Measurements from ENCODE around the gene KISS1R. TPM values are rescaled to one million over a fixed set of nuclear protein-coding genes. Genes with fewer than 3 reads are reported as not detected.
A peak's percentile ranks its signal among the peaks of the same experiment; 100 is the strongest.

KISS1R gene
- total and polyA plus RNA-seq, 9 donors = 0.28 to 0.90 TPM; not detected in 7

- Histone ChIP-seq H3K36me3 (no peaks in the 10 kb centered on the region), H3K27me3 (no peaks in the 10 kb centered on the region), H3K4me3 (no peak overlapping the region), H3K9me3 (no peaks in the 10 kb centered on the region), H3K27ac (no peak overlapping the region), H3K4me1 (ENCODE audit: insufficient read depth) (no peaks in the 10 kb centered on the region)
- no peak for TF ChIP-seq POLR2A (IDR thresholded peaks at IDR 0.05)
- no peak for TF ChIP-seq EP300 (IDR thresholded peaks at IDR 0.05)
- TF ChIP-seq CTCF (IDR thresholded peaks at IDR 0.05) = no peak
- intact Hi-C loops (cut with DNase I) = loop anchor here in 1 of 4 donors (5.0 kb wide), 1 partner anchor 39 kb away; no protein-coding TSS in a partner anchor
- WGBS, 3 donors = 92 to 97% (median 94%) methylated on average over 7 of the region's 7 CpGs
- no peak for DNase-seq
Observed at GRCh38 chr19:906480-906879, 10.7 kb upstream of the KISS1R start.

- TF ChIP-seq EP300 (IDR thresholded peaks at IDR 0.05) (no peak), POLR2A (IDR thresholded peaks at IDR 0.05) (no peak), CTCF (IDR thresholded peaks at IDR 0.05) (no peak)
- intact Hi-C loops (cut with DNase I) = loop anchor here in 1 of 4 donors (5.0 kb wide), 1 partner anchor 40 kb away; no protein-coding TSS in a partner anchor
- no peak overlapping the region for H3K27ac ChIP-seq
Observed at GRCh38 chr19:907183-907853, 9.8 kb upstream of the KISS1R start.

GRCh38 chr19:911197-912033, 5.7 kb upstream of the KISS1R start:
- no peaks in the 10 kb centered on the region for H3K36me3 ChIP-seq
- H3K27ac ChIP-seq = peak overlapping the region in 1 of 2 donors; percentile 4
- DNase-seq = no peak
- intact Hi-C loops (cut with DNase I) = loop anchor here in 3 of 4 donors (10.0 kb wide), 2 partner anchors 117 to 137 kb away; partner anchors contain the start of gene PTBP1 (in 2 of the 3)
- 72 to 79% (median 78%) methylated on average over 51 to 54 of the region's 54 CpGs for WGBS, 3 donors
- no peaks in the 10 kb centered on the region for H3K27me3 ChIP-seq
- no peak overlapping the region for H3K4me3 ChIP-seq
- TF ChIP-seq CTCF (IDR thresholded peaks at IDR 0.05) (no peak), POLR2A (IDR thresholded peaks at IDR 0.05) (no peak), EP300 (IDR thresholded peaks at IDR 0.05) (no peak)
- no peaks in the 10 kb centered on the region for H3K9me3 ChIP-seq
- H3K4me1 ChIP-seq (ENCODE audit: insufficient read depth) = no peaks in the 10 kb centered on the region

More at GRCh38 chr19:907183-907853, 9.8 kb upstream of the KISS1R start:
- WGBS, 3 donors = 80 to 86% (median 80%) methylated on average over 13 to 14 of the region's 14 CpGs
- no peak for DNase-seq
- Histone ChIP-seq H3K27me3 (no peaks in the 10 kb centered on the region), H3K9me3 (no peaks in the 10 kb centered on the region), H3K36me3 (no peaks in the 10 kb centered on the region), H3K4me1 (ENCODE audit: insufficient read depth) (no peaks in the 10 kb centered on the region), H3K4me3 (no peak overlapping the region)

- TF ChIP-seq EP300 (IDR thresholded peaks at IDR 0.05) = no peak
- no peak for TF ChIP-seq POLR2A (IDR thresholded peaks at IDR 0.05)
- no peak for TF ChIP-seq CTCF (IDR thresholded peaks at IDR 0.05)
- Histone ChIP-seq H3K36me3 (no peaks in the 10 kb centered on the region), H3K4me1 (ENCODE audit: insufficient read depth) (peaks cover 6% of the 10 kb centered on the region), H3K27ac (peak overlapping the region in 1 of 2 donors; percentile 65), H3K4me3 (peak overlapping the region; percentile 85), H3K9me3 (no peaks in the 10 kb centered on the region), H3K27me3 (no peaks in the 10 kb centered on the region)
- peak; percentile 51 to 62 (median 58) for DNase-seq
- 2 to 3% (median 2%) methylated on average over 36 to 61 of the region's 69 CpGs for WGBS, 3 donors
- intact Hi-C loops (cut with DNase I) = loop anchor here in 3 of 4 donors (10.0 kb wide), 2 partner anchors 118 to 138 kb away; partner anchors contain the start of gene PTBP1 (in 2 of the 3)
Observed at GRCh38 chr19:912181-913079, 4.7 kb upstream of the KISS1R start.
